GM12878 (cell line): ENCODE measurements around the gene ABCA7. TPM values are rescaled to one million over a fixed set of nuclear protein-coding genes. Genes with fewer than 3 reads are reported as not detected.

Experiments
- CEBPZ ChIP-seq: fragments of 150-350 bp; IDR thresholded peaks from 2 replicates; pipeline ENCODE4 v1.6.1; 2016; ENCODE audit warnings: low read depth, low read length
- FOXK2 ChIP-seq: fragments of 450-650 bp; IDR thresholded peaks from 2 replicates; pipeline ENCODE4 v1.6.1; 2017; ENCODE audit warnings: mild to moderate bottlenecking, moderate library complexity
- NFYA ChIP-seq: IDR thresholded peaks from 2 replicates; pipeline ENCODE4 v1.6.1; 2011; ENCODE audit warnings: low read depth, mild to moderate bottlenecking, low read length, improper control_type of control experiment, borderline replicate concordance
- REST ChIP-seq: IDR thresholded peaks from 2 replicates; pipeline ENCODE4 v1.6.1; 2012; ENCODE audit warnings: mild to moderate bottlenecking, low read depth, low read length
- SRF ChIP-seq, 2 experiments: IDR thresholded peaks; 2 replicates each; pipeline ENCODE4 v1.6.1; 2011; ENCODE audit warnings: low read depth in 2 of 2, low read length in 2 of 2, mild to moderate bottlenecking in 1 of 2, moderate library complexity in 1 of 2
- polyA plus RNA-seq, 11 experiments: library from polyadenylated mRNA; depleted of rRNA in 4 of 11; unstranded in 6 of 11; stranded (reverse) in 5 of 11; fragments of >200 nt; fragmentation: Nextera tagmentation in 4 of 11; fragmentation: Illumina TruSeq in 1 of 11; extraction: Ambion mirVana in 4 of 11; extraction: Trizol in 1 of 11; gene quantifications; 1 replicate in 1 of 11; 2 replicates in 10 of 11; pipeline versions ENCODE4 v1.2.1 to v1.2.3, GENCODE V29; 2011 to 2016; ENCODE audit warnings: inconsistent platforms in 2 of 11, missing spikeins in 2 of 11, low read depth in 1 of 11
- total RNA-seq, 4 experiments: library from RNA; depleted of rRNA in 3 of 4; stranded (reverse); fragments of >200 nt in 3 of 4; fragmentation: Illumina TruSeq in 1 of 4; extraction: Trizol in 1 of 4; gene quantifications; 2 replicates each; pipeline versions ENCODE4 v1.2.1 to v1.2.3, GENCODE V29; 2013 to 2021

Gene ABCA7
- total and polyA plus RNA-seq, 10 of the 15 experiments (the other 5 are each of a cell fraction or from before 2014, with no cell fraction given) = 1.0 to 49.5 (median 14.8) TPM

GRCh38 chr19:1063030-1063908 is 23.4 kb downstream of the ABCA7 start (continued):
- TF ChIP-seq CEBPZ (no peak), REST (no peak), SRF (IDR thresholded peaks at IDR 0.05; ENCODE audit: low read depth in 2 of 2, low read length in 2 of 2) (no peak), NFYA (no peak), FOXK2 (no peak)
